IMR-90 (cell line): Measurements from ENCODE around the gene ATG7.

Experiments
- CHD1 ChIP-seq: IDR thresholded peaks from 2 replicates; pipeline ENCODE4 v1.6.1; 2012; ENCODE audit warnings: low read depth, low read length, improper control_type of control experiment
- CTCF ChIP-seq: conservative IDR thresholded peaks from 2 replicates; pipeline ENCODE4 v1.5.1; 2012; ENCODE audit warnings: mild to moderate bottlenecking, low read depth, low read length, improper control_type of control experiment
- ELK1 ChIP-seq: fragments of 150-350 bp; IDR thresholded peaks from 2 replicates; pipeline ENCODE4 v1.6.1; 2016; ENCODE audit warnings: low read depth, mild to moderate bottlenecking, low read length, moderate library complexity, borderline replicate concordance
- MAFK ChIP-seq: IDR thresholded peaks from 2 replicates; pipeline ENCODE4 v1.6.1; 2012; ENCODE audit warnings: low read depth, low read length, improper control_type of control experiment
- POLR2A ChIP-seq: IDR thresholded peaks from 2 replicates; pipeline ENCODE4 v1.6.1; 2012; ENCODE audit warnings: mild to moderate bottlenecking, low read depth, low read length
- RAD21 ChIP-seq: IDR thresholded peaks from 2 replicates; pipeline ENCODE4 v1.6.1; 2012; ENCODE audit warnings: low read length, improper control_type of control experiment
- SMC3 ChIP-seq: fragments of 150-350 bp; IDR thresholded peaks from 2 replicates; pipeline ENCODE4 v1.6.1; 2016; ENCODE audit warnings: low read depth, mild to moderate bottlenecking, antibody characterized with exemption, low read length, moderate library complexity

- TF ChIP-seq CTCF = no peak
- no peak for TF ChIP-seq RAD21
- TF ChIP-seq ELK1 = no peak
- TF ChIP-seq POLR2A = no peak
- no peak for TF ChIP-seq SMC3
- no peak for TF ChIP-seq CHD1
- no peak; the same call in 1 of the 2 replicates for TF ChIP-seq MAFK
Observed at GRCh38 chr3:11606090-11606784, 334.0 kb downstream of the ATG7 start.
